Lung (tissue), 12 donors: Measurements from ENCODE around the gene ZNF280A. TPM values are rescaled to one million over a fixed set of nuclear protein-coding genes. Genes with fewer than 3 reads are reported as not detected.

Experiments used
- ATAC-seq: fragments of 200-7000 bp; cut with Tn5 transposase; one replicate; pipeline ENCODE4 v1.9.1; 2020; ENCODE audit warnings: moderate number of reproducible peaks; ENCODE audit not compliant: insufficient read depth, low FRiP score
- DNase-seq, 3 donors: peaks; one replicate each; pipeline ENCODE4 v3.0.0-alpha.2; 2013 to 2017
- H3K27ac ChIP-seq, 2 donors: one replicate each; pipeline ENCODE4 v1.5.1; 2013; ENCODE audit warnings: mild to moderate bottlenecking in 2 of 2, moderate library complexity in 2 of 2, control low read depth in 1 of 2, inconsistent platforms in 1 of 2, low read depth in 1 of 2, low read length in 1 of 2
- H3K27me3 ChIP-seq, 3 donors: one replicate each; pipeline ENCODE4 v1.5.1; 2013; ENCODE audit warnings: low read length in 2 of 3; ENCODE audit not compliant: control insufficient read depth in 3 of 3, insufficient read depth in 3 of 3
- H3K36me3 ChIP-seq, 4 donors: one replicate each; pipeline ENCODE4 v1.5.1; 2013; ENCODE audit warnings: low read length in 4 of 4, mild to moderate bottlenecking in 1 of 4, moderate library complexity in 1 of 4; ENCODE audit not compliant: control insufficient read depth in 4 of 4, insufficient read depth in 4 of 4
- H3K4me1 ChIP-seq, 5 donors: one replicate each; pipeline ENCODE4 v1.5.1; 2013; ENCODE audit warnings: low read length in 5 of 5, mild to moderate bottlenecking in 2 of 5, moderate library complexity in 1 of 5; ENCODE audit not compliant: control insufficient read depth in 5 of 5, insufficient read depth in 5 of 5
- H3K4me3 ChIP-seq: one replicate; pipeline ENCODE4 v1.5.1; 2013; ENCODE audit warnings: mild to moderate bottlenecking, control low read depth, moderate library complexity
- H3K9ac ChIP-seq, 2 donors: one replicate each; pipeline ENCODE4 v1.5.1; 2013; ENCODE audit warnings: low read length in 2 of 2, control low read depth in 1 of 2; ENCODE audit not compliant: insufficient read depth in 1 of 2
- H3K9me3 ChIP-seq, 4 donors: one replicate each; pipeline ENCODE4 v1.5.1; 2013; ENCODE audit warnings: low read length in 3 of 4, mild to moderate bottlenecking in 1 of 4, moderate library complexity in 1 of 4; ENCODE audit not compliant: control insufficient read depth in 4 of 4, insufficient read depth in 3 of 4
- CTCF ChIP-seq: IDR thresholded peaks from 2 replicates; pipeline ENCODE4 v1.5.1; 2012; ENCODE audit warnings: mild to moderate bottlenecking; ENCODE audit errors: control extremely low read depth, extremely low read depth
- WGBS, 2 donors: extraction: QIAGEN DNeasy Blood & Tissue Kit; methylation state at CpG; one replicate each; pipeline ENCODE4 v1.1.7; 2013; 5-methylcytosine and 5-hydroxymethylcytosine counted together
- polyA plus RNA-seq, 2 donors: library from polyadenylated mRNA; stranded (reverse); fragments of 200-250 nt; gene quantifications; one replicate each; pipeline ENCODE4 v1.2.1, GENCODE V29; 2013
- total RNA-seq, 2 donors: library from RNA; depleted of rRNA in 1 of 2; stranded (reverse); fragments of >200 nt in 1 of 2; gene quantifications; one replicate each; pipeline ENCODE4 v1.2.1, GENCODE V29; 2014 to 2021
- donor health status: control.
- donor health status: control.
- donor health status: Bipolar disorder and iron deficiency.
- donor health status: healthy.
- donor health status: DM: yes; HTN: yes; CAD: no.

The ZNF280A gene
- total and polyA plus RNA-seq, 4 donors: not detected

DNA sequence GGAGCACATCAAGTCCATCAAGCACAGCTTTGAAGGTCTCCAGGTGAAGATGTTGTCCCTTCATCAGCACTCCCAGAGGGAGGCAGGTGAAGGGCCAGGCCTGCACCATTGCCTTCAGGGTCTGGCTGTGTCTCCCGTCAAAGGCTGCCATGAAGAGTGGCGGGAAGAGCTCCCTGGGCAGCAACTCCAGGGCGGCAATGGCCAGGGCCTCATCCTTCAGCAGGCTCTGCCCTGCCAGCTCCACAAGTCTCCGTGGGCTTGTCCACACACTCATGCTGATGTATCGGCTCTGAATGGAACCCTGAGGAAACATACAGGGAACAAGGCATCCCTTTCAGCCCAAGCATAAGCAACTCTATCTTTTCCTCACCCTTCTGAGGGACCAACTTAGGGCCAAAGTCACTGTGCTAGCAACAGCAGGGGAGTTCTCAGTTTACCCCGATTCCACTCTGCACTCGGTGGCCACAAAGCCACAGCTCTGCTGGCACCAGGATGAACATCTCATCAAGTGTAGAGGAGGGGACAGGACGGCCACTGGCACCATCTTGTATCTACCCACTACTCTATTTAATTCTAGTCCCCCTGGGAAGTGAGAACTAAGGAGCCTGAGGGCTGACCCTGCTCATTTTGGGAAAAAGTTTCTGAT, 30.8 kb upstream of the ZNF280A start:
- H3K4me3 ChIP-seq: no peak overlapping the region
- no peak overlapping the region for H3K9ac ChIP-seq
- H3K4me1 ChIP-seq: no peaks in the 10 kb centered on the region
- H3K9me3 ChIP-seq: no peaks in the 10 kb centered on the region
- no peaks in the 10 kb centered on the region for H3K27me3 ChIP-seq
- H3K36me3 ChIP-seq: no peaks in the 10 kb centered on the region
- DNase-seq (no peak), ATAC-seq (no peak)
- H3K27ac ChIP-seq: no peak overlapping the region
- TF ChIP-seq CTCF: no peak
- WGBS, 2 donors: 89 to 93% methylated on average over 8 of the region's 8 CpGs

DNA sequence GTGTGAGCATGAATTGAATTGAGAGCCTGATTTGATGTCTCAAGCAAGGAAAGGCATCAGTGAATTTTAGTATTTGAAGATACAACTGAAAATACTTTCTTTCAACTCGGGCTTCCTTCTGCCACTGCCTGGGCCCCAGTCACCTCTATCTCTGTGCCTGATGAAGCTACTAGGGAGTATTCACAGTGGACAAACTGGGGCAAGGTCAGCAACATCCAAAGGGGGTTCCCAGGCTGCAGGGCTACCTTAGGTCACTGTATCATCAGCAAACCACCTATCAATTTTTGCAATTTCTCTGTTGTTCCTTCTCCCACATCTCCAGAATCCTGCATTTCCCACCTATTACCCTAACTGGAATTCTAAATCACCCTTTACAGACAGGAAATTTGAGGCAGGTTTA, 28.8 kb upstream of the ZNF280A start:
- no peaks in the 10 kb centered on the region for H3K36me3 ChIP-seq

GRCh38 chr22:22548317-22548716, 28.2 kb upstream of the ZNF280A start:
- no peaks in the 10 kb centered on the region for H3K4me1 ChIP-seq
- WGBS, 2 donors: 74 to 81% methylated on average over 9 of the region's 9 CpGs
- H3K9ac ChIP-seq: no peak overlapping the region
- H3K36me3 ChIP-seq: no peaks in the 10 kb centered on the region
- TF ChIP-seq CTCF: no peak
- DNase-seq: no peak
- no peak overlapping the region for H3K4me3 ChIP-seq
- no peaks in the 10 kb centered on the region for H3K27me3 ChIP-seq
- H3K9me3 ChIP-seq: no peaks in the 10 kb centered on the region
- no peak for ATAC-seq
- no peak overlapping the region for H3K27ac ChIP-seq

More for the DNA sequence above, 28.8 kb upstream of the ZNF280A start:
- Histone ChIP-seq H3K27me3 (no peaks in the 10 kb centered on the region), H3K4me1 (no peaks in the 10 kb centered on the region), H3K4me3 (no peak overlapping the region), H3K9me3 (no peaks in the 10 kb centered on the region), H3K9ac (no peak overlapping the region), H3K27ac (no peak overlapping the region)
- no peak for TF ChIP-seq CTCF
- 74 to 95% methylated on average over 1 of the region's 1 CpG for WGBS, 2 donors
- DNase-seq (no peak), ATAC-seq (no peak)
